Testis (tissue), 2 donors: Measurements from ENCODE around the gene ATP11A.

Experiments
- CTCF ChIP-seq, 3 experiments: fragments of 450-650 bp in 2 of 3; fragments of 200-600 bp in 1 of 3; sonication (generic) in 1 of 3; IDR thresholded peaks; one replicate each; pipeline ENCODE4 v1.5.1; 2016 to 2019; ENCODE audit warnings: antibody characterized with exemption in 3 of 3, mild to moderate bottlenecking in 2 of 3, moderate library complexity in 1 of 3
- POLR2A ChIP-seq: fragments of 450-650 bp; IDR thresholded peaks from one replicate; pipeline ENCODE4 v1.6.1; 2017; ENCODE audit warnings: antibody characterized with exemption, mild to moderate bottlenecking, moderate library complexity

- no peak for TF ChIP-seq CTCF (IDR thresholded peaks at IDR 0.05)
- no peak for TF ChIP-seq POLR2A
These were observed 102.7 kb downstream of the ATP11A start for GRCh38 chr13:112792511-112792910.
